NCI-H2171 treated with DMSO at 0.1 percent for 48 hours (cell line): Measurements from ENCODE around the gene ASCC1.
"Not testable (repeated sequence)": the region's sequence is repeated elsewhere in the genome, so short reads cannot be mapped to it uniquely, and the experiment has no call there.

Source experiments
- DNase-seq: peaks from one replicate; lab custom pipeline; 2025; lab: John Stamatoyannopoulos, UW

Gene ASCC1

GRCh38 chr10:72248468-72249151 lies 32.5 kb upstream of the ASCC1 start:
- DNase-seq: no peak

GRCh38 chr10:72245949-72246525 lies 30.0 kb upstream of the ASCC1 start:
- DNase-seq: no peak

DNA sequence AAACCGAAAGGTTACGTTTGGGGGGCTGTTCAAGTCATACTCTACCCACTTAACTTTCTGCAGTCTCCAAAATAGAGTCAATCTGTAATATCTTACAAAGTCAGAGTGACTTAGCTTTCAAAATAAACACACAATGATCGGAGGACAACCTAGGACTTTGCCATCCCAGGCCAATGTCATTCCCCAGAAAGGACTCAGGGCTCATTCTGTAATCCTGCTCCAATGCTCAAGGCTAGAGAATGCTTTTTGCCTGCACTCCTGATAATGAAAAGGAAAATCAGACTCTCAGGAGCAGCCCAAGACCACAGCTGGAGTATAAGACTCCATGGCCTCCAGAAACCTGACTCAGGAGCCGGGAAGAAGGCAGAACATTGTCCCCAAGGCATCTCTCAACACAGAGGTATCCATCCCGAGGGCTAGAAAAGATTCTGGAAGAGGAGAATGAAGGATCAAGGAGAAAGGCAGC lies 28.5 kb upstream of the ASCC1 start:
- no peak for DNase-seq

- DNase-seq: peak; percentile 78
Observed at GRCh38 chr10:72243822-72244437, 27.9 kb upstream of the ASCC1 start.

- DNase-seq: no peak
Observed at GRCh38 chr10:72242675-72243074, 26.6 kb upstream of the ASCC1 start.

GRCh38 chr10:72241691-72242252 lies 25.7 kb upstream of the ASCC1 start:
- DNase-seq: no peak

- no peak for DNase-seq
Observed at GRCh38 chr10:72240371-72240770, 24.3 kb upstream of the ASCC1 start.

DNA sequence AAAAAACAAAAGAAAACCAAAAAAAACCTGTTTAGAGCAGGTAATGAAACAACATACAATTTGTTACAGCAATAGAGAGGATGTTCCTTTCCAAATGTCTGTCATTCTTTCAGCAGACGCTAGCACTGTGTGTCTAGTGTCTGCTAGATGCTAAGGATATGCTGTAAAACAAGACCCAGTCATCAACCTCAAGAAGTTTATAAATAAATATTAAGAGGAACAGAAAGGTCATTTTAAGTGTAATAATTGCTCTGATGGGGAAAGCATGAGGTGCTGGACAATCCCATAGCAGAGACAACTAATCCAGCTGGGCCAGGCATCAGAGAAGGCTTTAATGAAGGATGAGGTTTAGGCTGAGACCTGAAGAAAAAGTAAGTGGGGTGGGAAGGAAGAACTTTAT lies 23.3 kb upstream of the ASCC1 start:
- no peak for DNase-seq

DNA sequence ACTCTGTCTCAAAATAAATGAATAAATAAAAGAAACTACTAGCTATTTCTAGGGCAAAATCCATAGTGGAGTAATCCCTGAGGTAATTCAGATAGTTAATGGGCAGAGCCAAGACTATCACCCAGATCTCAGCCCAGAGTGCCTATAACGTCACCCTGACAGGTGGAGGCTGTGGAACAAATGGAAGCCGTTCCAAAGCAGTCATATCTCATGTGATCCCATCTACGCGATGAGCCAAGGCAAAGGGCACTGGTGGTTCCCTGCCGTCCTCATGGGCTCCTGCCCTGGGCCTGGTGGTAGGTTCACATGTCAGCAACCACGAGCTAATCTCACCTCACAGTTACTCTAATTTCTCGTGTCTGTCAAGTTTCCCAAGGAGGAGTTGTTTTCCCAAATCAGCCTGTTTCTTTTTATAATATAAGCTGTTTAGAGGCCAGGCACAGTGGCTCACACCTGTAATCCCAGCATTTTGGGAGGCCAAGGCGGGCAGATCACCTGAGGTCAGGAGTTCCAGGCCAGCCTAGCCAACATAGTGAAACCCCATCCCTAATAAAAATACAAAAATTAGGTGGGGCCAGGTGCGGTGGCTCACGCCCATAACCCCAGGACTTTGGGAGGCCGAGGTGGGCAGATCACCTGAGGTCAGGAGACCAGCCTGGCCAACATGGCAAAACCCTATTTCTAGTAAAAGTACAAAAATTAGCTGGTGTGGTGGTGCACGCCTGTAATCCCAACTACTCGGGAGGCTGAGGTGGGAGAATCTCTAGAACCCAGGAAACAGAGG lies 22.5 kb upstream of the ASCC1 start:
- no peak for DNase-seq

GRCh38 chr10:72235544-72236279 lies 19.6 kb upstream of the ASCC1 start:
- DNase-seq: no peak

GRCh38 chr10:72234560-72235095 lies 18.6 kb upstream of the ASCC1 start:
- DNase-seq: no peak

- DNase-seq: no peak
Observed at GRCh38 chr10:72233621-72234020, 17.5 kb upstream of the ASCC1 start.

- DNase-seq: no peak
Observed at GRCh38 chr10:72229261-72230251, 13.5 kb upstream of the ASCC1 start.

GRCh38 chr10:72228318-72228751 lies 12.3 kb upstream of the ASCC1 start:
- peak; percentile 32 for DNase-seq

DNA sequence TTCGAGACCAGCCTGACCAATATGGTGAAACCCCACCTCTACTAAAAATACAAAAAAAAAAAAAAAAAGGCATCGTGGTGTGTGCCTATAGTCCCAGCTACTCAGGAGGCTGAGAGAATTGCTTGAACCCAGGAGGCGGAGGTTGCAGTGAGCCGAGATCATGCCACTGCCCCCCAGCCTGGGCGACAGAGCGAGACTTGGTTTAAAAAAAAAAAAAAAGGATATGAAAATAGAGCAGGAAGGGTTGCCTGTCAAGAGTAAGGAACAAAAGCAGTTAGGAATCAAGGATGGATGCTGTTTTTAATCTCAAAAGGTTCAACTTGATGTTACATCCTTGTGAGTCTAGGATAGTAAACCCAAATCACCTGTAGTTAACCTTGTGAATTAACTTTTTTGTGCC lies 11.8 kb upstream of the ASCC1 start:
- no peak for DNase-seq

- no peak for DNase-seq
Observed at GRCh38 chr10:72226418-72227027, 10.4 kb upstream of the ASCC1 start.

DNA sequence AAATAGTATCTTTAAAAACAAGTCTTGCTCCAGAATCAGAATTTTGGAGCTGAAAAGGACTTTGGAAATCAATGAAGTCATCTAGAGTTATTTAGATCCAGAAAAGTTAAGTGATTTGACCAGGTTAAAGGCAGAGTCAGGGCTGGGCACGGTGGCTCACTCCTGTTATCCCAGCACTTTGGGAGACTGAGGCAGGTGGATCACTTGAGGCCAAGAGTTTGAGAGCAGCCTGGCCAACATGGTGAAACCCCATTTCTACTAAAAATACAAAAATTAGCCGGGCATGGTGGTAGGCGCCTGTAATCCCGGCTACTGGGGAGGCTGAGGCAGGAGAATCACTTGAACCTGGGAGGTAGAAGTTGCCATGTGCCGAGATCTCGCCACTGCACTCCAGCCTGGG lies 8.1 kb upstream of the ASCC1 start:
- not testable (repeated sequence) for DNase-seq

DNA sequence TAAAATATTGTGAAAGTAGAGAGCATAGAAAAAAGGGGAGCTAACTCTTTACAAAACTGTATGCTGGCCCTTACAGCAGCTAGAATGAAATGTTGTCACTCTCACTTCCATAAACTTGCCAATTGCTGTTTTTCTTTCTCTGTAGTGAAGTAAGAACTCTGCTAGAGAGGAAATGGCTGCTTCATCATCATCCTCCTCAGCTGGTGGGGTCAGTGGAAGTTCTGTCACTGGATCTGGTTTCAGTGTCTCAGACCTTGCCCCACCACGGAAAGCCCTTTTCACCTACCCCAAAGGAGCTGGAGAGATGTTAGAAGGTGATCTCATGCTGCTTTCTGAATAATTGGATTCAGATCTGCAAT lies 7.6 kb upstream of the ASCC1 start:
- DNase-seq: no peak

DNA sequence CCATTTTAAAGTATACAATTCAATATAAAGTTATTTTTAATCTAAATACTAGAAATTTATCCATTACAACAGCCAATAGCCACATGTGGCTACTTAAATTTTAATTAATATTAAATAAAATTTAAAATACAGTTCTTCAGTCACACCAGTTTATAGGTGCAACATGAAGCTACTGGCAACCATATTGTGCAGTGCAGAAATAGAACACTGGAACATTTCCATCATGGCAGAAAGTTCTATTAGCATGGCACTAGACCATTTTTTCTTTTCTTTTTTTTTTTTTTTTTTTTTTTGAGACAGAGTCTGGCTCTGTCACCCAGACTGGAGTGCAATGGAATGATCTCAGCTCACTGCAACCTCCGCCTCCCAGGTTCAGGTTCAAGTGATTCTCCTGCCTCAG lies 5.2 kb upstream of the ASCC1 start:
- DNase-seq: no peak

- no peak for DNase-seq
Observed at GRCh38 chr10:72220637-72221036, 4.6 kb upstream of the ASCC1 start.
